Activated naive CD4-positive, alpha-beta T cell treated with anti-CD3 and anti-CD28 coated beads, Interleukin-2, amount 50 U/mL, for 16 hours (primary cell): ENCODE results near the gene USP7.
"Not testable (repeated sequence)": the region's sequence is repeated elsewhere in the genome, so short reads cannot be mapped to it uniquely, and the experiment has no call there.

Source experiments
- DNase-seq: peaks from one replicate; pipeline ENCODE4 v3.0.0-alpha.2; 2020

Gene USP7

DNA sequence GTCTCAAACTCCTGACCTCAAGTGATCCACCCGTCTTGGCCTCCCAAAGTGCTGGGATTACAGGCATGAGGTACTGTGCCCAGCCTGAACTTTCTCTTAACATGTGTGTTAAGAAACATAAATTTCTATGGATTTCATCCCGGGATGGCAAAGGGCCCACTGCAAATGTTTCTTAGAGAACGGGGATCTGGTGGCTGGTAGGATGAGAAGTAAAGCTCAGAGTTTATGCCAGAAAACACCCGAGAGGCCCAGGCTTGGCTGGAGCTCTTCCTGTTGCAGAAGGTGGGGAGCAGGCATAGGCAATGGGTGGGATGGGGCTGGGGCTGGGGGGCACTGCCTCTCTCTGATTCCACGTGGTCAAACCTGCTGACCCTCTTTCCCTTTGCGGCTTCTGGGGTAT lies 89.3 kb downstream of the USP7 start:
- no peak for DNase-seq

DNA sequence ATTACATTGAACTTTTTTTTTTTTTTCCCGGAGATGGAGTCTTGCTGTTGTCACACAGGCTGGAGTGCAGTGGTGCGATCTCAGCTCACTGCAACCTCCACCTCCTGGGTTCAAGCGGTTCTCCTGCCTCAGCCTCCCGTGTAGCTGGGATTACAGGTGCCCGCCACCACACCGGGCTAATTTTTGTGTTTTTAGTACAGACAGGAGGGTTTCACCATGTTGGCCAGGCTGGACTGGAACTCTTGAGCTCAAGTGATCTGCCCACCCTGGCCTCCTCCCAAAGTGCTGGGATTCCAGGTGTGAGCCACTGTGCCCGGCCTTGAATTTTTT lies 89.9 kb downstream of the USP7 start:
- DNase-seq, result not testable (repeated sequence)

GRCh38 chr16:8872967-8873865 lies 90.5 kb downstream of the USP7 start:
- DNase-seq, result no peak

DNA sequence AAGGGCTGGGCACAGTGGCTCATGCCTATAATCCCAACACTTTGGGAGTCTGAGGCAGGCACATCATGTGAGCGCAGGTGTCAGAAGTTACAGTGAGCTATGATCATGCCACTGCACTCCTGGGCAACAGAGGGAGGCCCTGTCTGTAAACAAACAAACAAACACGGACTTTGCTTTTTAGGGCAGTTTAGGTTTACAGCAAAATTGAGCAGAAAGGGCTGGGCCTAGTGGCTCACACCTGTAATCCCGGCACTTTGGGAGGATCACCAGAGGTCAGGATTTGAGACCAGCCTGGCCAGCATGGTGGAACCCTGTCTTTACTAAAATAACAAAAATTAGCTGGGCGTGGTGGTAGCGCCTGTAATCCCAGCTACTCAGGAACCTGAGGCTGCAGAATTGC lies 91.6 kb downstream of the USP7 start:
- no peak for DNase-seq

DNA sequence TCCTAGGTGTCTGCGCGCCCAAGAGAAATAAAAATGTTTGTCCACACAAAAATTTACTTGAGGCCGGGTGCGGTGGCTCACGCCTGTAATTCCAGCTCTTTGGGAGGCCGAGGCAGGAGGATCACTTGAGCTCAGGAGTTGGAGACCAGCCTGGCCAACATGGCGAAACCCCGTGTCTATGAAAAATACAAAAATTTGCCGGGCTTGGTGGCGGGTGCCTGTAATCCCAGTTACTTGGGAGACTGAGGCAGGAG lies 93.8 kb downstream of the USP7 start:
- not testable (repeated sequence) for DNase-seq

DNA sequence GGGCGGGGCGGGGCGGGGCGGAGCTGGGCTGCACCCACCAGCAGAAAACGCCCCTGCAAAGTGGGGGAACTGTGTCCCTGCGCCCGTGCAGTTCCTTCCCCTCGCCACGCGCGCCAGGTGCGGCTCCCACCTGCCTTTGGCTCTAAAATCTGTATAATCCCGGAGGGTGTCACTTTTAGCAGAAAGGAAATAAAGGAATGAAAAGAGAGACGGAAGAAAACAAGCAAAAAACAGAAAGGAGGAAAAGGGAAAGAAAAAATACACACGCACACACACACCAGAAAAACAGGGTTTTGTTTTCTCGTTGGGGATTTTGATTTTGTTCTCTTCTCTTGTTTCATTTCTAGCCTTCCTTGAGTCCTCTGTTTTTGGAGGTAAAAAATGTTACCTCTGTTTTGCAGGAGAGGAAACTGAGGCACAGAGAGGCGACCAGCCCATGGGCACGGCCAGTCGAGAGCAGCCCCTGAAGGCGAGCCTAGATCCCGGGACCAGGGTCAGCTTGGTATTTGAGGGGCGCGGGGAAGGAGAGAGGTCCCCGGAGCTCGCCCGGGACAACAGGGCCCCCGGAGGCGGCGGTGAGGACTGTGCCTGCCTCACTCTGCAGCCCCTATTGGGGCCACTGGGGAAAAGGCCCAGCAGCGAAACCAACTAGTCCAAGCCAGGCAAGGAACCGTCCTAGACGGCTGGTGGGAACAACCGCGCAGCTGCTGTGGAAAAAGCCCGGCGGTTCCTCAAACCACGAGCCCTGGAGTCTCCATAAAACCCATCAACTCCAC lies 94.3 kb downstream of the USP7 start:
- no peak for DNase-seq

DNA sequence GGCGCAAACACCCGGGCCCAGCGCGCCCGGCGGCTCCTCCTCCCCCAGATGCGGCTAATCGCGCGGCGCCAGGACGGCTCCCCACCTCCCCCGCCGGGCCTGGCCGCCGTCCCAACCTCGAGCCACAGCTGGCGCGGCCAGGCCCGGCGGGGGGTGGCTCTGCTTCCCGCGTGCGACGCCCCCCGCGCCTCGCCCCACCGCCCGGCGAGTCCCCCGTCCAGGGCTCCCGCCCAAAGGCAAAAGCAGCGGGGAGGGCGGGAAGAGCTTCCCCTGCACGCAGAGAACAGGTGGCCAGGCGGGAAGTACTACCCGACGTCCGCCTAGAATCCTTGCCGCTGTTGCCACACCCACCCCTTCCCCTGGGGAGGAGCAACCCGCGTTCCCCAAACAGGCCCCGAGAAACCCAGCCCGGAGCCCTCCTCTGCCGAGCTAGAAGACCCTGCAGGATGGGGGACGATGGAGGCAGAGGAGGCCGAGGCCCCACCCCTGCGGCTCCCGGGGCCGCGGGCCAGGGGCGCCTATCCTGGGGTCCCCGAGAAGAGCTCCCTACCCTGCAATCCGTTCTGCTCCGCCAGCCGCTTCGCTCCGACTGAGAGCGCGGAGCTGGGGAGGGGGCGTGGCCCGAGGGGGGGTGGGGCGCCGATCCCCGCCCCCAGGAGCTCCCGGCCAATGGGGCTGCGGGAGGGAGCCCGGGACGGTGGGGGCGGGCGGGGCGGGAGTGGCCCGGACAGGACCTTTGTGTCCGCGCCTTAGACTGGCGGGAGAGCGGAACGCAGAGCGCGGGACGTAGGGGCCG lies 95.1 kb downstream of the USP7 start, which contains the start of gene CARHSP1:
Gene CARHSP1, minus strand, starts transcription at position 591 of the 796 bp plus-strand sequence. CDS start 9,678 bp downstream, outside the sequence.
- peak; percentile 84 for DNase-seq

DNA sequence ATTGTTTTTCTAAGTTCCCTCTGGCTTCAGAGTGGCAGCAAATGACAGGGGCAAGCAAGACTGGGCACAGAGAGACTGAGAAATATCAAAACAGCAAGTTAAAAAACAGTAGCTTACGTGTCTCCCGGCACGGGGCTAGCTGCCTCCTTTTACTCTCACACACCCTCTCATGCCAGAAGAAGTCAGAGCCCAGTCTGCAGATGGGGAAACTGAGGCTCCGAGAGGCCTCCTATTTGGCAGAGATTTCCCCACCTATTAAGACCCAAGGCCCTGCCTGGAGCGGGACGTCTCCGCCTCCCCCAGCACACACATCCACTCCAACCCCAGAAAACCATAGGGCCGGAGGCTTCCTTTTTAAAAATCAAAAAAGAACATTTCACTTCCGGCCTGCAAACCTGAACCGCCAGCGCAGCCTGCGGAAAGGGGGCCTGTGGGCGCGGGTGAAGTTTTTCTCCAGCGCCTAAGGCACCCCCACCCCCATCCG lies 95.7 kb downstream of the USP7 start:
- peak; percentile 54 for DNase-seq

GRCh38 chr16:8867216-8867931 lies 96.3 kb downstream of the USP7 start:
- peak; percentile 37 for DNase-seq

DNA sequence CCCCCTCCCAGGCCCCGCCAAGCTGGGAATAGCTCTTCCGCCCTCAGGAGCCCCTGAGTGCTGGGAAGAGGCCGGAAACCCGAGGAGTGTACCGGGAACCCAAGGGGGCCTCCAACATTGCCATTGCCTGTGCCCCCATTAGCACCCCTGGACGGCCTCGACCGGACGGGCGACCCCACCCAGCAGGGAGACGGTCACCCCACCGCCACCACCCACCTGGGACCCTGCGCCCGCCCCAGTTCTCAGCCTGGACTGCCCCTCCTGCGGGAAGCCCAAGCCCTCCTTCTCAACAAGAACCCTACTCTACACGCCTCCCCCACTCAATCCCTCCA lies 96.9 kb downstream of the USP7 start:
- DNase-seq, result no peak

- no peak for DNase-seq
Measured at GRCh38 chr16:8866118-8866883, 97.4 kb downstream of the USP7 start.

DNA sequence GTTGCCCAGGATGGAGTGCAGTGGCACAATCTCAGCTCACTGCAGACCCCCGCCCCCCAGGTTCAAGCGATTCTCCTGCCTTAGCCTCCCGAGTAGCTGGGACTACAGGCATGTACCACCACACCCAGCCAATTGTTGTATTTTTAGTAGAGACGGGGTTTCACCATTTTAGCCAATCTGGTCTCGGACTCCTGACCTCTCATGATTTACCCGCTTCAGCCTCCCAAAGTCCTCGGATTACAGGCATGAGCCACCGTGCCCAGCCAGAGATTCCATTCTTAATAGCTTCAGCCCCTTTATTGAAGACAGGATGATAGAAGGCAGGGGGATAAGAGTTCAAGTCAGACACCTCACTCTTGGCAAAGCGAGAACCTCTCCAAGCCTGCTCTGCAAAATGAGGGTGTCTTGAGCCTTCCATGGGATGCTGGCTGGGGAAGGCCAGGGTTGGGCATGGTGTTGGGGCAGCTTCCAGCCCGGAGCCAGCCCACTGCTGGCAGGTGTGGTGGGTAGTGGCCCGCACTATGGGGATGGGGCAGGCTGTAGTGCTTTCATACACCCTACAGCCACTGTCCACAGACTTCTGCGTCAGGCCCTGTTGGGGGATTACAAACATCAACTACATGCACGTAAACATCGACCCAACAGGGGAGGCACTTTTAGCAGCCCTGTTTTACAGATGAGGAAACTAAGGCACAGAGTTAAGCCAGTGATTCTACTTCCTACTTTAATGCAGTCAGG lies 98.4 kb downstream of the USP7 start:
- no peak for DNase-seq

GRCh38 chr16:8864480-8865110 lies 99.1 kb downstream of the USP7 start:
- DNase-seq, result no peak

DNA sequence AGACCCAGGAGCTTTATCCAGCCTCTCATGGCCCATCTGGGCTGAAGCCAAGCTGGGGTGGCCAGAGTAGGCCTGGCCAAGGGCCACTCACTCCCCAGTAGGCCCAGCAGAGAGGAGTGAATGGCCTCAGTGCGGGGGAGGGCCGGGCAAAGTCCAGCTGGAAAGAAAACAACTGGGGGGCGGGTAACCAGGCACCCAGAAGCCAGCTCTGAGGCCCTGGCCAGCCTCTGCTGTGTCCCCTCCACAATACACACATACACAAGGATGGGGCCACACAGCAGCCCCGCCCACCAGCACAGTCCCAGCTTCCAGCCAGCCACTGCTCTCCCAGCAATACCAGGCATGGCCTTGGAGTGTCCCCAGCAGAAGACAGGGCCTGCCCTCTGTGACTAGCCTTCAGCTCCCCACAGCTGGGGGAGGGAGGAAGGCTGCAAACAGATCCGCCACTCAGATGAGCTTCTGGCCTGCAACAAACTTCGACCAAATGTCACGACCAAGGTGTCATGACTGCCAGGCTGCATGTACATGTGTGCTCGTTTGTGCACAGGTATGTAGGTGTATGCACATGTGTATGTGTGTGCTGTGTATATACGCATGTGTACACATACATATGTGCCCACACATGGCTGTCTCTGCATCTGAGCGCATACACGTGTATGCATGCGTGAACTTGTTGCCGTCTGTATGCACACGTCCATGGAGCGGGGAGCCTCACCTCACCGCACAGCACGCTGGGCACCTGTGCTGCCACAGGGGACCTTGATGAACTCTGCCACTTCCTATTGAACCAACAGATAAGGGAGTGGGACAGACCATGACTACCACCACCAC lies 99.9 kb downstream of the USP7 start:
- DNase-seq, result no peak

GRCh38 chr16:8862309-8863130 lies 101.2 kb downstream of the USP7 start:
- DNase-seq, result no peak

- DNase-seq, result no peak
Measured at GRCh38 chr16:8861563-8862308, 102.0 kb downstream of the USP7 start.

- no peak for DNase-seq
Measured at GRCh38 chr16:8859913-8860881, 103.5 kb downstream of the USP7 start.
